Heart left ventricle (tissue), 16 donors: Measurements from ENCODE around the gene KIAA1217. TPM values are rescaled to one million over a fixed set of nuclear protein-coding genes. Genes with fewer than 3 reads are reported as not detected.

Experiments used
- ATAC-seq, 4 donors: fragments of 200-7000 bp; cut with Tn5 transposase; one replicate each; pipeline ENCODE4 v1.9.1; 2020 to 2022; ENCODE audit warnings: moderate library complexity in 4 of 4, mild to moderate bottlenecking in 3 of 4, moderate number of reproducible peaks in 1 of 4
- DNase-seq, 5 donors: peaks; one replicate each; pipeline ENCODE4 v3.0.0-alpha.2; 2020
- H3K27ac ChIP-seq, 12 donors: fragments of 200-600 bp; sonication (generic) in 4 of 12; one replicate each; pipeline versions ENCODE4 v1.5.0 to v1.8.0; 2016 to 2022; ENCODE audit warnings: mild to moderate bottlenecking in 2 of 12
- H3K27me3 ChIP-seq, 9 donors: fragments of 200-600 bp; sonication (generic) in 2 of 9; one replicate each; pipeline versions ENCODE4 v1.5.1 to v1.8.0; 2016 to 2022; ENCODE audit warnings: mild to moderate bottlenecking in 3 of 9
- H3K36me3 ChIP-seq, 9 donors: fragments of 200-600 bp; sonication (generic) in 2 of 9; one replicate each; pipeline versions ENCODE4 v1.5.0 to v1.8.0; 2018 to 2022; ENCODE audit warnings: mild to moderate bottlenecking in 2 of 9
- H3K4me1 ChIP-seq, 12 donors: fragments of 200-600 bp; sonication (generic) in 4 of 12; one replicate each; pipeline versions ENCODE4 v1.5.0 to v1.8.0; 2016 to 2022; ENCODE audit warnings: mild to moderate bottlenecking in 3 of 12
- H3K4me3 ChIP-seq, 12 donors: fragments of 200-600 bp; sonication (generic) in 4 of 12; one replicate each; pipeline versions ENCODE4 v1.5.0 to v1.8.0; 2017 to 2022; ENCODE audit warnings: mild to moderate bottlenecking in 9 of 12, moderate library complexity in 4 of 12
- H3K9me3 ChIP-seq, 12 donors: fragments of 200-600 bp; sonication (generic) in 4 of 12; one replicate each; pipeline versions ENCODE4 v1.5.0 to v1.8.0; 2016 to 2022; ENCODE audit warnings: mild to moderate bottlenecking in 1 of 12
- POLR2A ChIP-seq, 2 donors: fragments of 450-650 bp; IDR thresholded peaks; one replicate each; pipeline ENCODE4 v1.6.1; 2017; ENCODE audit warnings: antibody characterized with exemption in 2 of 2, mild to moderate bottlenecking in 2 of 2, moderate library complexity in 2 of 2
- WGBS, 4 donors: extraction: QIAGEN DNeasy Blood & Tissue Kit in 2 of 4; methylation state at CpG; one replicate each; pipeline versions ENCODE4 v1.1.5 to v1.1.7; 2013 to 2018; 5-methylcytosine and 5-hydroxymethylcytosine counted together
- intact Hi-C, 10 donors: fragments of 100-400 bp; cut with DNase I; formaldehyde crosslinking; loops; one replicate each; pipeline versions ENCODE4 v1.11.1 to v1.14.2; 2022
- polyA plus RNA-seq, 2 donors: library from polyadenylated mRNA; stranded (reverse); fragments of 200-250 nt; gene quantifications; one replicate each; pipeline ENCODE4 v1.2.3, GENCODE V29; 2013
- total RNA-seq, 9 donors: library from RNA; depleted of rRNA in 2 of 9; stranded (reverse); fragments of >200 nt in 2 of 9; fragmentation: NEBNext Ultra II Directional in 3 of 9; extraction: Animal tissue kit (Norgen Biotek cat#: 25700) in 3 of 9; gene quantifications; one replicate each; pipeline versions ENCODE4 v1.1.0 to v1.2.4, GENCODE V29; 2016 to 2023
- TF ChIP-seq, protein P1 (sequence below), 12 donors: fragments of 200-600 bp; sonication (generic) in 4 of 12; IDR thresholded peaks; one replicate each; pipeline versions ENCODE4 v1.5.0 to v1.8.0; 2018 to 2022; ENCODE audit warnings: antibody characterized with exemption in 12 of 12, mild to moderate bottlenecking in 5 of 12
- donor health status: ischemic (EF 13 %, LVEDD 7.1; RV severe dilation, severe dysfunction).
- donor health status: healthy with polysubstance abuse.
- donor health status: DM: no; HTN: yes; CAD: no.
- donor health status: DM: no; HTN: no; CAD: no.
- donor health status: ischemic (EF 25% LVEDD 6.9; RV normal size, moderate dysfunction).
- donor health status: ischemic (EF 25% LVEDD 5.7; RV mildly dilated, moderate dysfunction).
- donor health status: healthy.
- donor health status: DM: yes; HTN: yes; CAD: no.
- donor health status: ischemic (EF 35%, LVEDD 5.7; RV mildly dilated, moderate dysfunction).
- donor health status: nonischemic (EF 11% LVEDD 7.7; RV severe dilation, severe dysfunction).
- donor health status: DM: yes; HTN: yes; CAD: no.
- donor health status: PGD.
- donor health status: ischemic (EF 29% LVEDD 5.4; RV normal size, mild dysfunction).
- donor health status: nonischemic (EF 23%, LVEDD 6.1; RV moderate dilation, normal function).

KIAA1217 gene
- total and polyA plus RNA-seq, 11 donors: 12.7 to 66.7 (median 33.5) TPM

GRCh38 chr10:24289235-24289634 lies 80.3 kb downstream of the KIAA1217 start:
- no peak for DNase-seq
- no peak for ATAC-seq
- Histone ChIP-seq H3K27ac (no peak overlapping the region), H3K4me1 (peaks cover 0 to 40% (median 19%) of the 10 kb centered on the region in 12 donors), H3K36me3 (peaks cover 0 to 11% (median 0%) of the 10 kb centered on the region in 9 donors), H3K4me3 (no peak overlapping the region), H3K27me3 (no peaks in the 10 kb centered on the region), H3K9me3 (peaks cover 0 to 3% (median 0%) of the 10 kb centered on the region in 12 donors)
- intact Hi-C loops: no loop called here
- 80 to 92% (median 85%) methylated on average over 3 of the region's 3 CpGs for WGBS, 4 donors
- TF ChIP-seq POLR2A (IDR thresholded peaks at IDR 0.05): no peak
- TF ChIP-seq, protein P1, sequence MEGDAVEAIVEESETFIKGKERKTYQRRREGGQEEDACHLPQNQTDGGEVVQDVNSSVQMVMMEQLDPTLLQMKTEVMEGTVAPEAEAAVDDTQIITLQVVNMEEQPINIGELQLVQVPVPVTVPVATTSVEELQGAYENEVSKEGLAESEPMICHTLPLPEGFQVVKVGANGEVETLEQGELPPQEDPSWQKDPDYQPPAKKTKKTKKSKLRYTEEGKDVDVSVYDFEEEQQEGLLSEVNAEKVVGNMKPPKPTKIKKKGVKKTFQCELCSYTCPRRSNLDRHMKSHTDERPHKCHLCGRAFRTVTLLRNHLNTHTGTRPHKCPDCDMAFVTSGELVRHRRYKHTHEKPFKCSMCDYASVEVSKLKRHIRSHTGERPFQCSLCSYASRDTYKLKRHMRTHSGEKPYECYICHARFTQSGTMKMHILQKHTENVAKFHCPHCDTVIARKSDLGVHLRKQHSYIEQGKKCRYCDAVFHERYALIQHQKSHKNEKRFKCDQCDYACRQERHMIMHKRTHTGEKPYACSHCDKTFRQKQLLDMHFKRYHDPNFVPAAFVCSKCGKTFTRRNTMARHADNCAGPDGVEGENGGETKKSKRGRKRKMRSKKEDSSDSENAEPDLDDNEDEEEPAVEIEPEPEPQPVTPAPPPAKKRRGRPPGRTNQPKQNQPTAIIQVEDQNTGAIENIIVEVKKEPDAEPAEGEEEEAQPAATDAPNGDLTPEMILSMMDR (IDR thresholded peaks at IDR 0.05): no peak

DNA sequence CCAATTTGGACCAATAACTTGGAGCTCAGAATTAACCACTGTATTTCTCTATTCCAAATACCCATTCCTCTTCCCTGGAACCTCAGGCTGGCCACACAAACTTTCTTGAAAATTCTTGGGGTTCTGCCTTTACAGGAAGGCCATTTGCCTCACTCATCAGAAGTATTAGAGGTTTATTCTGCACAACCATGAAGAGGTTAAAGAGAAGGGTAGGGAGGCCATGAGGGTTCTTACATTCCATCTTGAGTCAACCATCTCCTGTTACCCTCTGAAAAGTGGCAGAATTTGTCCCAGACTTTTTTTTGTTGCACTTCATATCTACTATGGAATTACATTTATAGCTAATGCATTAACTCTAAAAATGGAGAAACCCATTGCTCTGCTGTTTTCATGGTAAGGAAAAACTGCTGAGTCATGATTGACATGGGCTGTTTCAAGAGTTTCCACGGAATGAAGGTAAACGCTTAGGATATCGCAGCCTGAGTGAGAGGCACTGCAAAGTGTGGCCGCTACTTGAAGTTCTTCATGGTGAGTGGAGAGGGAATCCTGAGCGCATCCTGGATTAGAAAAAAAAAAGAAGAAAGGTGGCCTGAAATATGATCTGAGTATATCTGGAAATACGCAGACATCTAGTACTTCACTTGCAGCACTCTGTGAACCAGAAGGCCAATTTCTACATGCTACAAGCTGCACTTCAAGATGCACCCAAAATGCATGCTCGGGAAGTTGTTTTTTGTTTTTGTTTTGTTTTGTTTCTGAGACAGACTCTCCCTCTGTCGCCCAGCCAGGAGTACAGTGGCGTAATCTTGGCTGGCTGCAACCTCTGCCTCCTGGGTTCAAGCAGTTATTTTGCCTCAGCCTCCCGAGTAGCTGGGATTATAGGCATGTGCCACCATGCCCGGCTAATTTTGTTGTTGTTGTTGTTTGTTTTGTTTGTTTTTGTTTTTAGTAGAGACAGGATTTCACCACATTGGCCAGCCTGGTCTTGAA lies 83.7 kb downstream of the KIAA1217 start:
- no peak for TF ChIP-seq POLR2A (IDR thresholded peaks at IDR 0.05)
- TF ChIP-seq, protein P1 (IDR thresholded peaks at IDR 0.05): no peak
- WGBS, 4 donors: 81 to 91% (median 83%) methylated on average over 11 of the region's 11 CpGs
- Histone ChIP-seq H3K36me3 (peaks cover 0 to 11% (median 0%) of the 10 kb centered on the region in 9 donors), H3K27ac (peak overlapping the region in 10 of 12 donors; percentile 16 to 79 (median 64)), H3K9me3 (no peaks in the 10 kb centered on the region), H3K27me3 (no peaks in the 10 kb centered on the region), H3K4me3 (no peak overlapping the region), H3K4me1 (peaks cover 0 to 46% (median 21%) of the 10 kb centered on the region in 12 donors)
- DNase-seq (no peak), ATAC-seq (no peak)
- intact Hi-C loops: loop anchor here in 1 of 10 donors (10.0 kb wide), 2 partner anchors 78 to 298 kb away; no protein-coding TSS in a partner anchor

DNA sequence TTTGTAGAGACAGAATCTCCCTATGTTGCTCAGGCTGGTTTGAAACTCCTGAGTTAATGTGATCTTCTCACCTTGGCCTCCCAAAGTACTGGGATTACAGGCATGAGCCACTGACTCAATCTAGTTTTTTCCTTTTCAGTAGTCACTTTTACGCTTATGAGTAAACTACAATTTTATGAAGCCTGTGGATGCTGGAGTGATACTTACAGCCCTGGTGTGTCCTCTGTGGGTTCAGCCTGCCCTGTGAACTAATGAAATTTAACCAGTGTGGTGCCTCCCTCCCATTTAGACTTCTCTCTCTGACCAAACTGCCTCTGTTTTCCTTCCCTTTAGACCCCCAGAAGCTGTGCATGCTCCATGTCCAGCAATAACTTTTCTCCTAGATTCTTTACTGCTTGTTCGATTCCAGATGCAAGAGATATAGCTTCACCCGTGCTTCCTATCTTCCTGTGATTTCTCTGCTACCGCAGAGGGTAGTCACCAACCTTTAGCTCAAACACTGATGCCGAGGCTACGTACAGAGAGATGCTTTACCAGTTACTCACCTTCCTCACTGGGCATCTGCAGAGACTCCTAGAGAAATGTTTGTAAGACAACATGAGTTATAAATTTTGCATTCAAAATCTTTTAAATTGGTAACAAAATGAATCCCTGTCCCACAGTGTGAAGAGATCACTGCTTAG lies 90.8 kb downstream of the KIAA1217 start:
- WGBS, 4 donors: 88 to 90% (median 89%) methylated on average over 6 of the region's 6 CpGs
- TF ChIP-seq, protein P1 (IDR thresholded peaks at IDR 0.05): no peak
- no peak for TF ChIP-seq POLR2A (IDR thresholded peaks at IDR 0.05)
- no peaks in the 10 kb centered on the region for H3K36me3 ChIP-seq
- H3K4me3 ChIP-seq: no peak overlapping the region
- no peak for ATAC-seq
- intact Hi-C loops: loop anchor here in 1 of 10 donors (10.0 kb wide), 2 partner anchors 85 to 305 kb away; no protein-coding TSS in a partner anchor
- no peak for DNase-seq
- H3K4me1 ChIP-seq: peaks cover 0 to 27% (median 2%) of the 10 kb centered on the region in 12 donors
- H3K9me3 ChIP-seq: no peaks in the 10 kb centered on the region
- no peaks in the 10 kb centered on the region for H3K27me3 ChIP-seq
- no peak overlapping the region for H3K27ac ChIP-seq
